Kidney glomerular epithelial cell (primary cell): ENCODE measurements around the gene TREM1.
"Not testable (repeated sequence)": the region's sequence is repeated elsewhere in the genome, so short reads cannot be mapped to it uniquely, and the experiment has no call there.

ENCODE experiments used
- DNase-seq: peaks from one replicate; lab custom pipeline; 2025; lab: John Stamatoyannopoulos, UW

Gene TREM1

DNA sequence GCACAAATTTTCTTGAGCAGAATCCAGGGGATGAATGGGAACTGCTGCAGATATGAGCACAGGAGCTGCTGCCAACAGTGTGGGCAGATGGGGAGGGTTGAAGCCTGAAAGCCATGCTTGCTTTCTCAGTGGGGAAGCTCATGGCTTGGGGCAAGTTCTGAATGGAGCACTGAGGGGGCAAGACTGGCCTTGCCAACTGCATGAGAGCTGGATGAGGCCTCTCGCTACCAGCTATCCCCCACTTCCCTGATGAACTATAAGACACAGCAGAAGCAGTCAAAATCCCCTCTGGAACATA, 28.3 kb downstream of the TREM1 start:
- DNase-seq: no peak

DNA sequence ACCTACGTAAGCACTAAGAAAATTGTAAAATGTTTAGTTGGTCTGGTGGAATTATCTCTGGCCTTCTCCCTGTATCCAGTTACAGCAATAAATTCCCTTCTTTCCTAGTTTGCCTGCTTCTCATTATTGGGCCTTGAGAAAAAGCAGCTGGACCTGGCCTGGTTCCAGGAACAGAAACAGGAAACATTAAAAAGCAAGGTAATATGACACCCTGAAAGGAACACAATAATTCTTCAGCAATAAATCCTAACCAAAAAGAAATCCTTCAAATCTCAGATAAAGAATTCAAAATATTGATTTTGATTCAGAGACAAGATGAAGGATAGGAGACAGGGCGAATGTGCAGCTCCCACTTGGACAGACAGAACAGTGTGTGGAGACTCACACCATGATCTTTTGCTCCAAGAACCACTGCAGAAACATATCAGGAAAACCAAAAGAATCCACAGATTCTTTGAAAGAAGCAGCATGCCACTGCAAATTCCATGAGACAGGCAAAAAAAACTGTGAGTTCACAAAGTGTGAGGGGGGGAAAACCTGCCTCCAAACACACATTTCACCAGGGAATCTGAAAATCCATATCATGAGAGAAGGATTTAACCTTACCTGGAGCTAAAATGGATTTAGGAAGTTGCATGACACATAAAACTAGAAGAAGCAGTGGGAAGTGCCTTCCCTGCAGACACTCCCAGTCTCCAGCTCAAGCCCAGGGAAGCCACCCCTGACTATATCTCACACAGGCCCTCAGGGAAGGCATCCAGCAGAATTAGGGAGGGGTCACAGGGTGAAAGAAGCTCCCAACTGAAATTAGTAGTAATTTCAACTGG, 28.9 kb downstream of the TREM1 start:
- DNase-seq: no peak

- no peak for DNase-seq
Measured at GRCh38 chr6:41256383-41256782, 30.1 kb downstream of the TREM1 start.

- no peak for DNase-seq
Measured at GRCh38 chr6:41255638-41256246, 30.7 kb downstream of the TREM1 start.

DNA sequence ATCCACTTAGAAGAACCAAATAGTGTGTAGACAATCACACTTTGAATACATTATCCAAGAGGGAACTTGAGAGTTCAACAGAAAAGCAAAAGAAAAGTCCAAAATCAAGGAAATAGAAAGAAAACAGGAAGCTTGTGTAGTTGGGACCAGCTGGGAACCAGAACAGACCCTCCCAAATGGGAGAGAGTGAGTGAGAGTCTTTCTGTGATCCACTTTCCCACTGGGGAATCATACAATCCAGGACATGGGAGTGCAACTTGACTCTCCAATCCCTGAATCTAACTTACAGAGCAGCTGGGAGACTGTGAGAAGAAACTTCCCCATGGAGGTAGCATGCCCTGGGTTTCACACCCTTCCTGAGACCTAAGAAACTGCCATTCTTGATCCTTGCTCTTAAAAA, 31.4 kb downstream of the TREM1 start:
- no peak for DNase-seq

DNA sequence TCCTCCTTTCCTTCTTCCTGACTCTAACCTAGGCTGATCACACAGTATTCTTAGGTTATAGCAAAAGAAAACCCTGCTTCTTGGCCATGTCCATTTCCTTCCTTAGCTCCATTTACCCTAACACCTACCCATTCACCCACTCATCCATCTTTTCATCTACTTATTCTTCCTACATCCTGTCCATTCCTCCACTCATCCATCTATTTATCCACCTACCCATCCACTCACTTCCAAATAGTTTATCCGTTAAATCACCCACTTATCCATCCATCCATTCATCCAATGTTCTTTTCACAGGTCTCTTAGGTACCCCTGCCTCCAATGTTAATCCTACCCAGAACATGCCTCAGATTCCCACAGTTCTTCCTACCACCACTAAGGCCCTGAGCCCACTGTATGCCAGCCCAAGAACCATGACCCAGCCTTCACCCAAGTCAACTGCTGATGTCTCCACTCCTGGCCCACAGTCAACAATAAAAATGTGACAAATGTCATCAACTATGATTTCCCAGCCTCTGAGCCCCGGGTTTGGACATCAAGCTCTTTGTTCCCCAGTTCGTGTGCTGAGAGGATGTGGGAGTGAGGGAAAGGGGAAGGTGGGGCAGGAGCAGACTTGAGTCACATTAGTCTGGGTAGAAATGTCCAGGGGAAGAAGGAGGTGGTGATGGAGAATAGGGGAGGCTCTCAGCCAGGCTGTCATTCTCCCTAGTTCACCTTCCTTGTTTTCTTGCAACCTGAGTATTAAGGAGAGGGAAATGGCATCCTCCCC, 33.9 kb downstream of the TREM1 start:
- no peak for DNase-seq

GRCh38 chr6:41247882-41248705, 38.4 kb downstream of the TREM1 start:
- DNase-seq: no peak

- no peak for DNase-seq
Measured at GRCh38 chr6:41247288-41247865, 39.1 kb downstream of the TREM1 start.

GRCh38 chr6:41246529-41246928, 40.0 kb downstream of the TREM1 start:
- not testable (repeated sequence) for DNase-seq

GRCh38 chr6:41239467-41240159, 46.9 kb downstream of the TREM1 start:
- no peak for DNase-seq

- DNase-seq: no peak
Measured at GRCh38 chr6:41237128-41237527, 49.4 kb downstream of the TREM1 start.

DNA sequence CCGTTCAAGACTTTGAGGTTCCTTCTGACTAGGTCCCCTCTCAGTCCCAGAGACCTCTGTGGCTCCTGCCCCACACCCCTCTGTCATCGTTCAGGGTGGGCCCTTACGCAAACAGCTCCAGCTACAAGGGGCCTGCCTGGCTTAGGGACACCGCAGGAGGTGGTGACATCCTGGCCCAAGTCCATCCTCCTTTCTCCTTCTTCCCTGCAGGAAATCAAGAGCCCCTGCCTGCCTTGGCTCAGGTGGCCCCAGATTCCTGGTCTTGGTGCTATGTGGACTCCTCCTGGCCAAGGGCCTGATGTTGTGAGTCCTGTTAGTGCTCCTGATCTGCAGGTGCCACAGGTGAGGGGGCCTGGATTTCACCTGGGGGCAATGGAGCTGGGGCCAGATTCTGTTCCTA, 50.2 kb downstream of the TREM1 start:
- DNase-seq: no peak

DNA sequence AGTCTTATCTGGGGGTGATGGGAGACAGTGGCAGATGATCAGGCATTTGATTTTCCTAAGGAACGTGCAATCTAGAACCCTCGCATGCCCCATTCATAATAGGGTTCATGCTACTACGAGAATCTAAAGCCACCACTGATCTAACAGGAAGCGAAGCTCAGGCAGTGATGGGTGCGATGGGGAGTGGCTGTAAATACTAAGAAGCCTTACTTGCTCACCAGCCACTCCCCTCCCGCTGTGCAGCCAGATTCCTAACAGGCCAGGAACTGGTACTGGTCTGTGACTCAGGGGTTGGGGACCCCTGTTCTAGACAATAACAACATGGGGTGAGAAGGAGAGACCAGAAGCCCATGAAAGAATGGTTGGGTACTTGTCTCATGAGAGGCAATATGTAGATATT, 53.8 kb downstream of the TREM1 start:
- DNase-seq: no peak

DNA sequence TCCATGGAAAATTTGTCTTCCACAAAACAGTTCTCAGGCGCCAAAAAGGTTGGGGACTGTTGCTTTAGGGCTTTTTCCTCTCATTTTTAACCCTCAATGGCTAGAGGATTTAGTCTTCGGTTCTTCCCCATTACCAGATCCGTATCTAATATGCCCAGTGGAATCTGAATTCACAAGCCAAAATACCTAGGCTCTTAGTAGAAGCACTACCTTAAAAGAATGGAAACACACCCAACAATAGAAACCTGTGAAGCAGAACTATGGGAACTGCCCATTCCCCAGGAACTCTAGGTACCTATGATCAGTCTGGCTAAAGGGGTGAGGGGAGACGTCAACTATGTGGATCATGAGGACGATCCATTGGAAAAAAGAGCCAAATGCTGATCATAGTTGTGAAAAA, 55.2 kb downstream of the TREM1 start:
- DNase-seq: no peak

DNA sequence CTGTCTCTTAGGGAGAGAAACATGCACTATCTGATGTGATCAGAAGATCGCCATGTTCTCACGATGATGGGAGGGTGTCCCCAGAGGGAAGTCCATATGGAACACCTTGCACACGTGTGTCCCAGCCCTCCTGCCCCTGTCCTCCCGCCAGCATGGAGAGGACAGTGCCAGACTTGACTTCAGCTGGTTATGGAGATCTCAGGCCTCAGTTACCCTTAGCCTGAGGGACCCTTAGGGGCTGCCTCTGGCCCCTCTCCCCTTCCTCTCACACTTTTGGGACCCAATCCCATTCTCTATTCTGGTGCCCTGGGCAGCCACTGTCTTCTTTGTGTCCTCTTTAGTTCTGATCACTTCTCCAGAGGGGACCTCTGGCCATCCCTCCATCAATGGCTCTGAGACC, 56.8 kb downstream of the TREM1 start:
- no peak for DNase-seq

GRCh38 chr6:41228616-41229015, 57.9 kb downstream of the TREM1 start:
- DNase-seq: no peak

DNA sequence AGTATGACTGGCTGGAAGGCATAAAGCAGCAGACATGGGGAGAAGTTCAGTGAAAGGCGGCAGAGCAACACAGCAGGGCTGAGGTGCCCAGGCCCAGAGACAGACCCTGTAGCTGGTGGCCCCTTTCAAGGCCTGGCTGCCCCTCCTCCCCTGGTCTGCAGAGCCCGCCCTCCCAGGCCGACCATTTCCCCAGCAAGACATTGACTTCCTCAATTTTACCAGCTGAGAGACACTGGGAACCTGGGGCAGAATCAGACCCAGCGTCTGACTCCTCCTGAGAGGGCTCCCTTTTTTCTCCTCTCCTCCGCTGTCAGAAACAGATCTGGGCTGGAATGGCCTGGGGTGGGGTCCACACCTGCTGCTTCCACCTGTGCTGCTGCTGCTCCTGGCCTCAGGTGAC, 58.4 kb downstream of the TREM1 start, which contains the start of gene TREML4:
Gene TREML4 (plus strand): TSS at position 254 of the 400 bp plus-strand sequence. CDS start 79 bp downstream, at position 333.
- DNase-seq: no peak

DNA sequence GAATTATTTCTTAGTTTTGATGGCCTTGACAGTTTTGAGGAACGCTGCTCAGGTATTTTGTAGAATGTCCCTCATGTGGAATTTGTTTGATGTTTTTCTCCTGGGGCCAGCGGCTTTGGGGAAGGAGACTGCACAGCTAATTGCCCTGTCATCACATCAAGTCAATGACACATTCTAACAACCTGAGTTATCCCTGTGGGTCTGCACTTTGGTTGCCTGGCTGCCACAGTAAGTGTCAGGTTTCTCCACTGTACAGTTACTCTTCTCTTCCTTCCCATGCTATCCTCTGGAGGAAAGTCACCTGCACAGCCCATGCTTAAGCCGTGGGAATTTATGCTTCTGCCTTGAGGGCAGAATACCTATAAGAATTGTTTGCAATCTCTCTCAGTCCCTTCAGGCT, 59.7 kb downstream of the TREM1 start:
- DNase-seq: no peak

- no peak for DNase-seq
Measured at GRCh38 chr6:41224800-41225199, 61.7 kb downstream of the TREM1 start.
